Duodenal mucosa (tissue), 2 donors: ENCODE measurements around the gene MAD1L1.

Experiments used
- H3K27ac ChIP-seq: one replicate; pipeline ENCODE4 v1.7.0; 2013; ENCODE audit warnings: low read depth, low read length
- H3K27me3 ChIP-seq, 2 donors: one replicate each; pipeline ENCODE4 v1.7.0; 2013; ENCODE audit warnings: low read length in 2 of 2, control low read depth in 1 of 2; ENCODE audit not compliant: insufficient read depth in 2 of 2, control insufficient read depth in 1 of 2
- H3K36me3 ChIP-seq, 2 donors: one replicate each; pipeline ENCODE4 v1.7.0; 2013; ENCODE audit warnings: low read length in 2 of 2, control low read depth in 1 of 2; ENCODE audit not compliant: insufficient read depth in 2 of 2, control insufficient read depth in 1 of 2
- H3K4me1 ChIP-seq, 2 donors: one replicate each; pipeline ENCODE4 v1.7.0; 2013; ENCODE audit warnings: low read length in 2 of 2, control low read depth in 1 of 2; ENCODE audit not compliant: insufficient read depth in 2 of 2, control insufficient read depth in 1 of 2
- H3K4me3 ChIP-seq, 2 donors: one replicate each; pipeline ENCODE4 v1.7.0; 2013; ENCODE audit warnings: low read length in 2 of 2, low read depth in 1 of 2
- H3K9ac ChIP-seq, 2 donors: one replicate each; pipeline ENCODE4 v1.7.0; 2013; ENCODE audit warnings: low read length in 2 of 2, low read depth in 1 of 2
- H3K9me3 ChIP-seq, 2 donors: one replicate each; pipeline ENCODE4 v1.7.0; 2013; ENCODE audit warnings: low read length in 2 of 2, control low read depth in 1 of 2; ENCODE audit not compliant: control insufficient read depth in 1 of 2

The MAD1L1 gene

DNA sequence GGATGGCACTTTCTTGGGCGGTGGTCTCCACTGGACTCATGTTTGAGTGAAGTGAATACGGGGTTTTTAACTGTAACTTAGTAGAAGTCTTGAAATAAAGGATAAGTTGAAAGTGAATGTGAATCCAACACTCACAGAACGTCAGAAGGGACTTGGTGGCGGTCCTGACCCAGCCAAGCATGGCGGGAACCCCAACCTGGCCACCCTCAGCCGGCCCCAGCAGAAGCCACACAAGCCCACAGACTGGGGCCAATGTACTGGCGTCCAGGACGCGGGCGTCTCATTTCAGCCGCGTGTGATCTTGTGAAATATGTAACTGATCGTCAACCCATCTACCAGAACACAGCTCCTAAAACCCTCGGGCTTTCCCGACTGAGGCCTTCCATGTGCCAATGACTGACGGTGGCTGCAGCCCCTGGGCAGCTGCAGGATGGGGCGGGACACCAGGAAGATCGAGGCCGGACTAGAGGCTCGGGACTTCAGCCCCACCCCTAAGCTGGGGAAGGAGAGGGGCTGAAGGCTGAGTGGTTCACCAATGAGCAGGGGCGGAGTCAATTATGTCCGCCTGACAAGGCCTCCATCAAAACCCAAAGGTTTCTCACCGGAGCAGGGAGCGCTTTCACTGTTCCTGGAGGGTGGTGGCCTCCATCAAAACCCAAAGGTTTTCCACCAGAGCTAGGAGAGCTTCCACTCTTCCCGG lies 161.5 kb downstream of the MAD1L1 start:
- no peaks in the 10 kb centered on the region for H3K4me1 ChIP-seq
- peaks cover 4 to 15% of the 10 kb centered on the region in 2 donors for H3K36me3 ChIP-seq
- no peak overlapping the region for H3K9ac ChIP-seq
- no peaks in the 10 kb centered on the region for H3K27me3 ChIP-seq
- H3K27ac ChIP-seq: no peak overlapping the region
- no peaks in the 10 kb centered on the region for H3K9me3 ChIP-seq
- no peak overlapping the region for H3K4me3 ChIP-seq

DNA sequence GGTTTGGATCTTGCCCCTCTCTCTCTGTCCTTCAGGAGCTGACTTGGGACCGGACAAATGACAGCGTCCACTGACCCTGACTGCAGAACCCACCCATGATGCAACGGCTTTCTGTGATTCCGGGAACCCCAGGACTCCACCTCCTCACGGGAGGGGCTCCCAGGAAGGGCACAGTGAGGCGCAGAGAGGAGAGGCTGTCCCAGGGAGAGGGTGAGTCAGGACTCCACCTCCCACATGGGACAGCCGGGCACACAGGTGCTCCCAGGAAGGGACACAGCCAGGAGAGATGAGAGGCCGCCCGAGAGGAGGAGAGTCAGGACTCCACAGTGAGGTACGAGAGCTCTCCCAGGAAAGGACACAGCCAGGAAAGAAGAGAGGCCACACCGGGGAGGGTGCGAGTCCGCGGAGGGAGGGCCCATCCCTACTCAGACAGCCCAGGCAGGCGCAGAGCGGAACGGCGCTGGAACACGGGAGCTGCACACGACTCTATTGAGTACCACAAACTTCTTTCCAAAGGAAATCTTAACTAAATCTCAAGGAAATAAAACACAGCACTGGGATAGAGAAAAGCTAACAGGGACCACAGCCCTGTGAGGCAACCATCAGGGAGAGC lies 162.5 kb downstream of the MAD1L1 start:
- Histone ChIP-seq H3K9me3 (no peaks in the 10 kb centered on the region), H3K36me3 (peaks cover 4 to 13% of the 10 kb centered on the region in 2 donors), H3K27ac (no peak overlapping the region), H3K9ac (no peak overlapping the region), H3K27me3 (no peaks in the 10 kb centered on the region), H3K4me1 (no peaks in the 10 kb centered on the region), H3K4me3 (no peak overlapping the region)

DNA sequence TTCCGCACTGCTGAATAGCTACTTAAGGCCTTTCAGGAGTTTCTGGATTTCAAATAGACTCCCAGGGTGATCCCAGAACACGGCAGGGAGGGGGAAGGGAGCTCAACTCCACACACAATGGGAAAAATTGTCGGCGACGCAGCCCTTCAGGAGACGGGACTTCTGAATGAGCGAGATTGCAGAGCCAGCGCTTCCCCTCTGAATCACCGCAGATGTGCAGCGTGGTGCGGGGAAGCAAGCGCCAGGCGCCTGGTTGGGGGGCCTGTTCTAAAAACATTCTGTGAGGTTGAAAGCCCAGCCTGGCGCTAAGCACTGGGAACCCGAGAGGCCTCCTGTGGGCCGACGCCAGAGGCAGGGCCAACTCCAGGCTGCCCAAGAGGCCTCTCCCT lies 163.3 kb downstream of the MAD1L1 start:
- H3K36me3 ChIP-seq: peaks cover 4 to 13% of the 10 kb centered on the region in 2 donors
- no peak overlapping the region for H3K27ac ChIP-seq
- no peaks in the 10 kb centered on the region for H3K9me3 ChIP-seq
- no peaks in the 10 kb centered on the region for H3K4me1 ChIP-seq
- H3K27me3 ChIP-seq: no peaks in the 10 kb centered on the region
- H3K4me3 ChIP-seq: no peak overlapping the region
- H3K9ac ChIP-seq: no peak overlapping the region

DNA sequence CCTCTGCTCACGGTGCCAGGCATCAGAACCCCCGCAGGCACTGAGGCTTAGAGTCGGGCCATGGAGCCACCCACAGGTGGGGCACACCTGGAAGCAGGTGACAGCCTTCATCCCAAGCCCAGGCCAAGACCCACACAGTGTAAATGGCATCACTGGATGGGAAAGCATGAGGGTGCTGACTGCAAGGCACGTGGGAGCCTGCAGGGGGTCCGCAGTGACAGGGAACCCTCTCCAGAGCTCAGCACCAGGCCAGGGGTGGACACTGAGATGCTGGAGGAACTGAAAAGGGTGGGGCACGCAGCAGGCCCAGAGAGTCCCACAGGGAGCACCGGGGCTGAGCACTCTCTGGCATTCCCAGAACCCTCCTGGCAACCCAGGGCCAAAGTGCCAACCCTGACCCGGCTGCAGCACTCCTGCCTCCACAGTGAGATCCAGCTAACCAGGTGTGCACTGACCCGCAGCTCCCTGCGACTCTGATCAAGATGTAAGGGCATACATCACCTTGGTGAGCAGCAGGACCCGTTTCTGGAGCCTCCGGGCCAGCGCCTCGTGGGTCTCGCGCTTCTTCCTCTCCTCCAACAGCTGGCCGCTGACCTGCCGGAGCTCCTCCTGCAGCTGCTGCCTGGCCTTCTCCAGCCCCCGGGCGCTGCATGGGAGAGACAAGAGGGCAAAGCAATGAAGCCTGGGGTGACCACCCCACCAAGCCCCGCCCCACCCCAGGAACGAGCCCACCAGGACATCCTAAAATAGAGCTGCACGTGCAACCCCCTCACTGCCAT lies 163.9 kb downstream of the MAD1L1 start:
- Histone ChIP-seq H3K27me3 (no peaks in the 10 kb centered on the region), H3K9me3 (no peaks in the 10 kb centered on the region), H3K36me3 (peaks cover 4 to 13% of the 10 kb centered on the region in 2 donors), H3K27ac (no peak overlapping the region), H3K9ac (no peak overlapping the region), H3K4me3 (no peak overlapping the region), H3K4me1 (peaks cover under 1% of the 10 kb centered on the region in 2 donors)

DNA sequence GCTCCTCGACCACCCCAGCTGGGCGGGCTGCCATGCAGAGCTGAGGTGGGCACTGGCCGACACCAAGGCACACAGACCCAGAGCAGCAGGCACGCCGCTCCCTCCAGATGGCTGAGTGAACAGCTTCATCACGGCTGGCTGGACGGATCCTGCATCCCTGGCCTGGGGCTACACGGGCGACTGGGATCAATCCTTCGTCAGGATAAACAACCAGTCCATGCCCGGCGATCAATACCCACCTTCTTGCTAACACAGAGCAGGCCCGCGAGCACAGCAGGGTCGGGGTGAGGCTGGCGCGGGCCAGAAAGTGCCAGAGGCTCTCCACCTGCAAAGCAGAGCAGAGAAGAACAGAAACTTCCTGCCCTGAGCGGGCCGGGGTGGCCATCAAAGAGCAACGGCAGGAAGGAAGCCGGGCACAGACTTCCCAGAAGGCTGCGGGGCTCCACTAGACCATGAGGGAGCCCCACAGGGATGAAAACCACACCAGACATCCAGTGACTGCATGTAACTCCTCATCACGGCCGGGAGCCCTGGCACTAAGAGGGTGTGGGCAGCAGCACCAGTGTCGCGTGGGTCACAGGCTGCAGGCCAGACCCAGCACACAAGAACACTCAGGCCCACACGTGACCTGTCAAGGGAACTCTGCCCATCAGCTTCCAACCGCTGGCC lies 166.4 kb downstream of the MAD1L1 start:
- Histone ChIP-seq H3K36me3 (peaks cover 4 to 13% of the 10 kb centered on the region in 2 donors), H3K9me3 (no peaks in the 10 kb centered on the region), H3K27ac (no peak overlapping the region), H3K4me3 (no peak overlapping the region), H3K4me1 (peaks cover 10 to 11% of the 10 kb centered on the region in 2 donors), H3K9ac (no peak overlapping the region), H3K27me3 (no peaks in the 10 kb centered on the region)

DNA sequence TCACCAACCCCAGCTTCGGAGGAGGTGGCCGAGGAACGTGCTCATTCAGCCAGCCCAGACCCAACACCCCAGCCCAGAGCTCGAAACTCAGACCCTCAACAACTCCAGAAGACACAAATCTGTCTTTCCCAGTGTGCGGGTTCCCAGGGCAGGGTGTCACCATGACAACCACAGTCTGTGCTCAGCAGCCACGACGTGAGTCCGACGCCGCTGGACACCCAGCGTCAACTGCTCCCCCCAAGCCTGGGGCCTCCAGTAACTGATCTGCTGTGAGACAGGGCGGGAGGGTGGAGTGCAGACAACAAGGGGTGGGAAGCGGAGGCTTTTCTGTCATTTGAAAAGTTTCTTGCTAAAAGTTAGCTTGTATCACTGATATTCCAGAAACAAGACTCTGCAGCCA lies 167.2 kb downstream of the MAD1L1 start:
- H3K36me3 ChIP-seq: peaks cover 4 to 13% of the 10 kb centered on the region in 2 donors
- H3K27me3 ChIP-seq: no peaks in the 10 kb centered on the region
- no peak overlapping the region for H3K9ac ChIP-seq
- peaks cover 10 to 11% of the 10 kb centered on the region in 2 donors for H3K4me1 ChIP-seq
- H3K27ac ChIP-seq: no peak overlapping the region
- no peak overlapping the region for H3K4me3 ChIP-seq
- no peaks in the 10 kb centered on the region for H3K9me3 ChIP-seq

DNA sequence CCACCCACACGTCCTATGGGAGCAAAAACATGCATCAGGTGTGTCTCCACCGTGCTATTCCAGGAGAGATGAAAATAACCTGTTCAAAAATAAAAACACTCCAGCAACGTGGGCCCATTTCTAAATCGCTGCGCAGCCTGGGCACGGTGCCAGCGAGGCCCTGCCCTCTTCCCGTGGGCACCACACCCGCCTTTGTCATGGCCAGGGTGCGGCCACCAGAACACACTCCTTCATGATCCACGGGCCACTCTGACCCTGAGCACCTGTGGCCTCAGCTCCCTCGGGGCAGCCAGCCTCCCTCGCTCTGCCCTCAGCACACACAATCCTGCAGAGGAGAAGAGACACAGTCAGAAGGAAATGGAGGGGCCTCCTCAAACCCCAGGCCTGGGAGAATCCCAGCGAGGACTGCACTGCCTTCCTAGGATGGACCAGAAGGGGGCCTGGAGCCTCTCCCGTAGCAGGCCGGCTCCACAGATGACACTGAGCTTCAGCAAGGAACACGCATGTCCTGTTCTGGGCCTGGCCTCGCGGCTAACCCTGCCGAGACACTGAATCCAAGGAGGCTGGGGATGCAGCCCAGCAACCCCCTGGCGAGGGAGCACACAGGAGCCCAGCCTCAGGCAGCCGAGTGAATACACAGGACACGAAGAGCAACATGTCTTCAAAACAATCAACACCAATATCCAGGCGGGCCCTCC lies 169.0 kb downstream of the MAD1L1 start:
- H3K9ac ChIP-seq: no peak overlapping the region
- peaks cover 10 to 11% of the 10 kb centered on the region in 2 donors for H3K4me1 ChIP-seq
- peaks cover 0 to 7% of the 10 kb centered on the region in 2 donors for H3K9me3 ChIP-seq
- peaks cover 4 to 11% of the 10 kb centered on the region in 2 donors for H3K36me3 ChIP-seq
- no peaks in the 10 kb centered on the region for H3K27me3 ChIP-seq
- H3K4me3 ChIP-seq: no peak overlapping the region
- no peak overlapping the region for H3K27ac ChIP-seq

DNA sequence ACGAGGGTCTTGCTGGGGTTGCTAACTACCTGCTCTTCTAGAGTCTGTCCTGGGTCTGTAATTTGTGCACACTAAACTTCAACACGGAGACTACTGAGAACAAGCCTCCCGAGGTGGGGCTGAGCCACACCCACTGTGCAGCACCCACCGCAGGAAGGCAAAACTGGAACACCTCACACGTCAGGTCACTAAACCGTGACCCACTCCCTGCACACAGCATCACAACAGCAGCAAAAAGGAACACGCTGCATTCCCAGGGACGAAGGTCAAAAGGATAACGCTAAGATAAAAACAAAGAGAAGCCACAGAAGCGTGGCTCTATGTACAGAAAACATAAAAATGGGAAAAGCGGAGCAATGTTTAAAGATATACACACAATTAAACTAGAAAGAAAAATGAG lies 170.1 kb downstream of the MAD1L1 start:
- H3K36me3 ChIP-seq: peaks cover 2% of the 10 kb centered on the region in 2 donors
- no peak overlapping the region for H3K27ac ChIP-seq
- H3K4me3 ChIP-seq: no peak overlapping the region
- peaks cover 10 to 11% of the 10 kb centered on the region in 2 donors for H3K4me1 ChIP-seq
- peaks cover 0 to 7% of the 10 kb centered on the region in 2 donors for H3K9me3 ChIP-seq
- no peaks in the 10 kb centered on the region for H3K27me3 ChIP-seq
- H3K9ac ChIP-seq: no peak overlapping the region

DNA sequence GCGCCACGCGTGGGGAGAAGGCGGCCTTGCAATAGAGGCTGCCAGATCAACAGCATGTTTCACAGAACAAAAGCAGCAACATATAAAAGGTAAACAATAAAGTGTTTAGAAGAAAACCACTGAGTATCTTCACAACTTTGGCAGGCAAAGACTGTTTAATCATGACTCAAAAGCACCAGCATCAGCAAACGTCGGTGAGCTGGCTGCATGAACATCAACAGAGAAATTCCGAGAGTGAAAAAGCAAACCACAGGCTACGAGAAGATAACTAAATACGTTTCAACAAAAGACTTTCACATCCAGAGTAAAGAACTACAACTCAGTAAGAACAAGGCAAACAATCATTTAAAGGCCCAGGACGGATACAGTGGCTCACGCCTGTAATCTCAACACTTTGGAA lies 172.0 kb downstream of the MAD1L1 start:
- no peak overlapping the region for H3K4me3 ChIP-seq
- no peaks in the 10 kb centered on the region for H3K36me3 ChIP-seq
- H3K9ac ChIP-seq: no peak overlapping the region
- H3K27me3 ChIP-seq: no peaks in the 10 kb centered on the region
- peaks cover 0 to 7% of the 10 kb centered on the region in 2 donors for H3K9me3 ChIP-seq
- no peak overlapping the region for H3K27ac ChIP-seq
- peaks cover 10 to 11% of the 10 kb centered on the region in 2 donors for H3K4me1 ChIP-seq
